ENCODE results near the gene VIPR2. TPM values are rescaled to one million over a fixed set of nuclear protein-coding genes. Genes with fewer than 3 reads are reported as not detected.

VIPR2 gene
- polyA plus RNA-seq, 1 donor from 2014 or later, result 0.51 TPM

- Histone ChIP-seq H3K9me3 (ENCODE audit: low read length) (no peaks in the 10 kb centered on the region), H3K27me3 (ENCODE audit: insufficient read depth, low read depth, low read length) (no peaks in the 10 kb centered on the region), H3K4me3 (ENCODE audit: low read length) (no peak overlapping the region), H3K9ac (ENCODE audit: low read length) (no peak overlapping the region), H3F3A (ENCODE audit: insufficient read depth, low read length, poor library complexity, severe bottlenecking) (no peaks in the 10 kb centered on the region), H3K27ac (ENCODE audit: low read length) (no peak overlapping the region), H4K20me1 (ENCODE audit: insufficient read depth) (no peaks in the 10 kb centered on the region), H3K9me2 (ENCODE audit: insufficient read depth, low read length) (no peaks in the 10 kb centered on the region), H2AFZ (ENCODE audit: low read depth, low read length) (no peak overlapping the region), H3K36me3 (ENCODE audit: insufficient read depth, low read length) (no peaks in the 10 kb centered on the region), H3K79me2 (replicated peaks; ENCODE audit: insufficient read depth, low read length) (no peaks in the 10 kb centered on the region), H3K4me2 (ENCODE audit: low read length) (no peak overlapping the region)
- TF ChIP-seq EZH2 (IDR thresholded peaks at IDR 0.05; ENCODE audit: borderline replicate concordance, insufficient read depth, low read length, poor library complexity, severe bottlenecking) (no peak), TAF1 (IDR thresholded peaks at IDR 0.05; ENCODE audit: low read depth) (no peak), MXI1 (conservative IDR thresholded peaks at IDR 0.05; ENCODE audit: poor library complexity, severe bottlenecking) (no peak), POLR2AphosphoS5 (IDR thresholded peaks at IDR 0.05) (no peak), CTCF (IDR thresholded peaks at IDR 0.05; ENCODE audit: poor library complexity, severe bottlenecking) (no peak), REST (IDR thresholded peaks at IDR 0.05; ENCODE audit: borderline replicate concordance) (no peak), EP300 (conservative IDR thresholded peaks at IDR 0.05; ENCODE audit: poor library complexity, severe bottlenecking) (no peak), SMC3 (conservative IDR thresholded peaks at IDR 0.05; ENCODE audit: poor library complexity) (no peak), RAD21 (conservative IDR thresholded peaks at IDR 0.05) (no peak)
These were observed 136.7 kb downstream of the VIPR2 start for GRCh38 chr7:159007996-159008389.

GRCh38 chr7:159007364-159007995 lies 137.2 kb downstream of the VIPR2 start:
- Histone ChIP-seq H3K4me3 (ENCODE audit: low read length) (no peak overlapping the region), H4K20me1 (ENCODE audit: insufficient read depth) (no peaks in the 10 kb centered on the region), H3K9ac (ENCODE audit: low read length) (no peak overlapping the region), H3F3A (ENCODE audit: insufficient read depth, low read length, poor library complexity, severe bottlenecking) (no peaks in the 10 kb centered on the region), H3K4me2 (ENCODE audit: low read length) (no peak overlapping the region), H2AFZ (ENCODE audit: low read depth, low read length) (no peak overlapping the region), H3K27me3 (ENCODE audit: insufficient read depth, low read depth, low read length) (no peaks in the 10 kb centered on the region), H3K9me3 (ENCODE audit: low read length) (no peaks in the 10 kb centered on the region), H3K9me2 (ENCODE audit: insufficient read depth, low read length) (no peaks in the 10 kb centered on the region), H3K27ac (ENCODE audit: low read length) (no peak overlapping the region), H3K36me3 (ENCODE audit: insufficient read depth, low read length) (no peaks in the 10 kb centered on the region), H3K79me2 (replicated peaks; ENCODE audit: insufficient read depth, low read length) (no peaks in the 10 kb centered on the region)
- TF ChIP-seq CTCF (IDR thresholded peaks at IDR 0.05; ENCODE audit: poor library complexity, severe bottlenecking), result no peak
- no peak for TF ChIP-seq SMC3 (conservative IDR thresholded peaks at IDR 0.05; ENCODE audit: poor library complexity)
- no peak for TF ChIP-seq EP300 (conservative IDR thresholded peaks at IDR 0.05; ENCODE audit: poor library complexity, severe bottlenecking)
- no peak for TF ChIP-seq EZH2 (IDR thresholded peaks at IDR 0.05; ENCODE audit: borderline replicate concordance, insufficient read depth, low read length, poor library complexity, severe bottlenecking)
- no peak for TF ChIP-seq MXI1 (conservative IDR thresholded peaks at IDR 0.05; ENCODE audit: poor library complexity, severe bottlenecking)

Measured in neural cell (in vitro differentiated cells).